Epithelial cell of proximal tubule (primary cell): Measurements from ENCODE around the gene RAD51B. TPM values are rescaled to one million over a fixed set of nuclear protein-coding genes. Genes with fewer than 3 reads are reported as not detected.

Experiments
- DNase-seq: peaks from one replicate; pipeline ENCODE4 v3.0.0-alpha.2; 2011; ENCODE audit warnings: low read depth
- H3K4me3 ChIP-seq: 2 replicates; pipeline ENCODE4 v1.5.1; 2011; ENCODE audit warnings: low read depth, mild to moderate bottlenecking, low read length
- total RNA-seq: library from RNA; depleted of rRNA; stranded (reverse); fragments of >200 nt; gene quantifications from 2 replicates; pipeline ENCODE4 v1.2.3, GENCODE V29; 2015
- TF ChIP-seq, protein P1 (sequence below): conservative IDR thresholded peaks from 2 replicates; pipeline ENCODE4 v1.5.1; 2012; ENCODE audit warnings: low read depth, mild to moderate bottlenecking, low read length

The RAD51B gene
- total RNA-seq, 1 donor from 2014 or later: 6.3 TPM

DNA sequence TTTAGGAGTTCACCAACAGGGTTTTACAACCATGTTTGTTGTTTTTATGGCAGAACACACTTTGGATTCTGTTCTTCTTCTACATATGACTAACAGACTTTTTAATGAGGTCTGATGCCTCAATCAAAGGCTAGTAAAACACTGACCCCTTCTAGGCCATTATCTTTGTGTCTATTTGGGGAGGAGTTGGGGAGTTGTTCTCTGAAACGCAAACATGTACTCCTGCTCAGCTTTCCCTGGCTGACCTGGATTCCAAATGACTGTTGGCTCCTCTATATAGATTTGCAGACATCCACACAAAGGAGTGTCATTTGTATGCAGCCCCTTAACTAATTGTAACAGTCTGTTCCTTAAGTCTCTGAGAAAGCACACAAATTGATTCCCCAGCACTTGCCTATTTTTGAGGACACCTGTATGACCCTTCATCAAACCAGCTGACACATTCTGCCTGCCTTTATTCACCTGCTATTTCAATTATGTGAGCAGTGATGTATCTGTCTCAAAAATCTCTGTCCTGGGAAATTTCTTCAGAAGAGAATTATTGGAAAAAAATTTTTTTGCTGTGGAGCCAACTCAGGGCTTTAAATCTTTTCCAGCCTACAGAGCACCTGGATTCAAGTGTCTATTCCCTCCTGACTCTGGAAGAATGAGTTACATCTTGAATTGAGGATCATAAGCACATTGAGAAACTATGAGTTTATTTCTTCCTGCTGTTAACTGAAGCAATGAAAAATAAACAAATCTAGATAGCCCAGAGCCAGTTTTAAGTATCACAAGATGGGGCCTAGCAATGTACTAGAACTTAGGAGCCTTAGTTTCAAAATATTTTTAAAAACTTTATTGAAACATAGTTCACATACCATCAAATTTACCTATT is 417.2 kb downstream of the RAD51B start:
- no peak overlapping the region for H3K4me3 ChIP-seq
- DNase-seq: no peak
- TF ChIP-seq, protein P1, sequence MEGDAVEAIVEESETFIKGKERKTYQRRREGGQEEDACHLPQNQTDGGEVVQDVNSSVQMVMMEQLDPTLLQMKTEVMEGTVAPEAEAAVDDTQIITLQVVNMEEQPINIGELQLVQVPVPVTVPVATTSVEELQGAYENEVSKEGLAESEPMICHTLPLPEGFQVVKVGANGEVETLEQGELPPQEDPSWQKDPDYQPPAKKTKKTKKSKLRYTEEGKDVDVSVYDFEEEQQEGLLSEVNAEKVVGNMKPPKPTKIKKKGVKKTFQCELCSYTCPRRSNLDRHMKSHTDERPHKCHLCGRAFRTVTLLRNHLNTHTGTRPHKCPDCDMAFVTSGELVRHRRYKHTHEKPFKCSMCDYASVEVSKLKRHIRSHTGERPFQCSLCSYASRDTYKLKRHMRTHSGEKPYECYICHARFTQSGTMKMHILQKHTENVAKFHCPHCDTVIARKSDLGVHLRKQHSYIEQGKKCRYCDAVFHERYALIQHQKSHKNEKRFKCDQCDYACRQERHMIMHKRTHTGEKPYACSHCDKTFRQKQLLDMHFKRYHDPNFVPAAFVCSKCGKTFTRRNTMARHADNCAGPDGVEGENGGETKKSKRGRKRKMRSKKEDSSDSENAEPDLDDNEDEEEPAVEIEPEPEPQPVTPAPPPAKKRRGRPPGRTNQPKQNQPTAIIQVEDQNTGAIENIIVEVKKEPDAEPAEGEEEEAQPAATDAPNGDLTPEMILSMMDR: no peak

GRCh38 chr14:68238551-68238950 is 419.0 kb downstream of the RAD51B start:
- no peak overlapping the region for H3K4me3 ChIP-seq
- TF ChIP-seq, protein P1: no peak
- DNase-seq: no peak

DNA sequence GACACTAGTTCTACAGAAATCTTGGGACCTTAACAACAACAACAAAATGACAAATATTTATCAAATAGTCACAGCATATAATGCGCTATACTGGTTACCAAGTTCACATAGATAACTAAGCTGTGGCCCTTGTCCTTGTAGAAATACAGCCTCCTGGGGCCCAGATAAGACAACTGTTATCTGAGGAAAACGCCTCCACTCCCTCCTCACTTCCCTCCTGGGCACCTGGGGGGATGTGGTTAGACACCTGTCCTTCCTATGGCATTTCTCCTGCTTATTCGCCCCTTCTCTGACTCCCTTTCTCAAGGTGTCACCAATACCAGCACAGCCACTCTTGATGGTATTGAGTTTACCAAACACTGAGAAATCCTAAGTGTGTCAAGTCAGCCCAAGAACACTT is 419.4 kb downstream of the RAD51B start:
- DNase-seq: no peak
- TF ChIP-seq, protein P1: no peak
- H3K4me3 ChIP-seq: no peak overlapping the region

GRCh38 chr14:68239988-68240771 is 420.6 kb downstream of the RAD51B start:
- TF ChIP-seq, protein P1: no peak
- DNase-seq: no peak
- no peak overlapping the region for H3K4me3 ChIP-seq

- DNase-seq: no peak
- H3K4me3 ChIP-seq: no peak overlapping the region
- TF ChIP-seq, protein P1: no peak
Observed at GRCh38 chr14:68241862-68242487, 422.4 kb downstream of the RAD51B start.

DNA sequence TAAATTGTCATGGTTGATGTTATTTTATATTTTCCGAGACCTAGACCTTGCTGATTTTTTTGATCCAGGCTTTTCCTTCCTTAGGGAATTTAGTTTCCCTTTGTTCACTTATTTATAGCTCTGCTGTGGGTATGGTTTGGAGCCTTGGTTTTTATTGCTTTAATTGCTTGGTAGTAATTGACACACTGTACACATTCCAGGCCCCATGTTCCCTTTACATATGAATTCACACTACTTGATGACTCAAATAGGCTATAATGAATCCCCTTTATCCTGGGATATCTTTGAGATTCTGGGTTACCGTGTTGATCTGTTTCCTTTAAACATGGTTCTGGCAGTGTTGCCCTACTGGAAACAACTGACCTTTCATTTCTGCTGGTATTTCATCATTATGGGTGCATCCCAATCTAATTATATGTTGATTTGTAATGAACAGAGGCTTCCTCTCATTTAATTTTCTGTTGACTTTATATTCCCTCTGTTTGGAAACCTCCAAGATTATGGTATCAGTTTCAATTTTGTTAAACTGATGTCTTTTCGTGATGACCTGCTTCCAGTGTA is 424.0 kb downstream of the RAD51B start:
- H3K4me3 ChIP-seq: no peak overlapping the region
- no peak for DNase-seq
- TF ChIP-seq, protein P1: no peak
